GM12872 (cell line): Measurements from ENCODE around the gene NXF1.

Experiments used
- TF ChIP-seq, protein P1 (sequence below): IDR thresholded peaks from 3 replicates; pipeline ENCODE4 v1.5.1; 2011; ENCODE audit warnings: low read depth, mild to moderate bottlenecking, low read length, moderate library complexity; ENCODE audit not compliant: insufficient read depth

Gene NXF1

DNA sequence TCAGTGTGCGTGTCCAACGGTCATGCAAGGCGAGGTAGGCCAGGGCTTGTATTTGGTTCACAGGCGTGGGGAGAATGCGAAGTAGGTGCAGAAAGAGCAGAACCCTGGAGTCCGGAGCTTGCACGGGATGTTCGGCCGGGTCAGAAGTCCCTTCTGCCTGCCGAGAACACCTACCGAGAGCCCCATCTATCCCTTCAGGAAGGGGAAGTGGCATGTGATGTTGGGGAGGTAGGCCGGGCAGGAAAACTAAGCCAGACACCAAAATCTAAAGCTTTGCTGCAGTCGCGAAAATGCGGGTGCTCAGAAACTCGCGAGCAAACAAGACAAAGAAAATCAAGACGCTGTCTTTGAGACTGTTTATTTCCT, 34.5 kb downstream of the NXF1 start:
- TF ChIP-seq, protein P1, sequence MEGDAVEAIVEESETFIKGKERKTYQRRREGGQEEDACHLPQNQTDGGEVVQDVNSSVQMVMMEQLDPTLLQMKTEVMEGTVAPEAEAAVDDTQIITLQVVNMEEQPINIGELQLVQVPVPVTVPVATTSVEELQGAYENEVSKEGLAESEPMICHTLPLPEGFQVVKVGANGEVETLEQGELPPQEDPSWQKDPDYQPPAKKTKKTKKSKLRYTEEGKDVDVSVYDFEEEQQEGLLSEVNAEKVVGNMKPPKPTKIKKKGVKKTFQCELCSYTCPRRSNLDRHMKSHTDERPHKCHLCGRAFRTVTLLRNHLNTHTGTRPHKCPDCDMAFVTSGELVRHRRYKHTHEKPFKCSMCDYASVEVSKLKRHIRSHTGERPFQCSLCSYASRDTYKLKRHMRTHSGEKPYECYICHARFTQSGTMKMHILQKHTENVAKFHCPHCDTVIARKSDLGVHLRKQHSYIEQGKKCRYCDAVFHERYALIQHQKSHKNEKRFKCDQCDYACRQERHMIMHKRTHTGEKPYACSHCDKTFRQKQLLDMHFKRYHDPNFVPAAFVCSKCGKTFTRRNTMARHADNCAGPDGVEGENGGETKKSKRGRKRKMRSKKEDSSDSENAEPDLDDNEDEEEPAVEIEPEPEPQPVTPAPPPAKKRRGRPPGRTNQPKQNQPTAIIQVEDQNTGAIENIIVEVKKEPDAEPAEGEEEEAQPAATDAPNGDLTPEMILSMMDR = no peak

DNA sequence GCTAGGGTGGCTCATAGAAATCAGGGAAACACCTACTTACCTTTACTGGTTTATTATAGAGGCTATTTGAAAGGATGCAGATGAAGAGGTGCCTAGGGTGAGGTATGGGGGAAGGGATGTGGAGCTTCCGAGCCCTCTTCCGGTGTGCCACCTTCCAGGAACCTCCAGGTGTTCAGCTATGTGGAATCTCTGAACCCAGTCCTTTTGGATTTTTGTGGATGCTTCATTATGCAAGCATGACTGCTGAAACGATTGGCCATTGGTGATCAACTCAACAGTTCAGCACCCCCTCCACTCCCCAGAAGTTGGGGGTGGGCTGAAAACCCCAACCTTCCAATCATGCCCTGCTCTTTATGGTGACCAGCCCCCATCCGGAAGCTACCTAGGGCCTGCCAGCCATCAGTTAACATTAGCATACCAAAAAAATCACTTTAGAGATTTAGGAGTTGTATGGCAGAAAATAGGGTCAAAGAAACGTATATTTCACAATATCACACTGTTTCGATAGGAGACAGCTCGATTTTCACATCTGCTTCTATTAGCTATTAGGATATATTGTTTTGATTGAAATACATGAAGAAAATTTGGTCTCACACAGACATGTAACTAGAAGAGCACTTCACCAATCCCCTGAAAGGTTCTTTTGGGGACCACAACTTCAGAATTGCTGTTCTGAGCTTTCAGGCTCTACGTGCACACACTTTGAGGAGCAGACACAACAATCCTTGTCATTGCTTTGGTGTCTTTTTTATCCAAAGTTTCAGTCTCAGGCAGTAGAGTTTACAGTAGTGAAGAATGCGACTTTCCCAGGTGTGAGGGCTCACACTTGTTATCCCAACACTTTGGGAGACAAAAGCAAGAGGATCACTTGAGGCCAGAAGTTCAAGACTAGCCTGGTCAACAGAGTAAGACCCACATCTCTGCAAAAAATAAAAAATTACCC, 47.1 kb downstream of the NXF1 start:
- TF ChIP-seq, protein P1 = no peak

DNA sequence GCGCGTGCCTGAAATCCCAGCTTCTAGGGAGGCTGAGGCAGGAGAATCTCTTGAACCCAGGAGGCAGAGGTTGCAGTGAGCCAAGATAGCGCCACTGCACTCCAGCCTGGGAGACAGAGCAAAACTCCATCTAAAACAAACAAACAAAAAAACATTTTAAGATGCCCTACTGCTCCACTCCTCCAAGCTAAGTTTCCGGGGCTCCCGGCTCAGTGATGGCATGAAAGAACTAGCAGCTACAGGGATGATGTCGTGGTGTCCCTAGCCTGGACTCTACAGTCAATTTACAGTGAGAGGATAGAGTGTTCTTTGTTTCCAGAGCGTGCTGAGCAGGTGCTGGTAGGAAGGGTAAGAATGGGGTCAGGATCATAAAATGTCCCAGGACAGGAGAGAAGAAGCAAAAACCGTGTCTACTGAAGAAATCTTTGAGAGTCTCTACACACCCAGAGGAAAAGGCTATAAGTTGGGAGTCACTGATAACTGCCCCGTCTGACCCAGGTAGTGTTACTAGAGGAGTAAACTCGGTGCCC, 50.1 kb downstream of the NXF1 start:
- TF ChIP-seq, protein P1 = no peak

DNA sequence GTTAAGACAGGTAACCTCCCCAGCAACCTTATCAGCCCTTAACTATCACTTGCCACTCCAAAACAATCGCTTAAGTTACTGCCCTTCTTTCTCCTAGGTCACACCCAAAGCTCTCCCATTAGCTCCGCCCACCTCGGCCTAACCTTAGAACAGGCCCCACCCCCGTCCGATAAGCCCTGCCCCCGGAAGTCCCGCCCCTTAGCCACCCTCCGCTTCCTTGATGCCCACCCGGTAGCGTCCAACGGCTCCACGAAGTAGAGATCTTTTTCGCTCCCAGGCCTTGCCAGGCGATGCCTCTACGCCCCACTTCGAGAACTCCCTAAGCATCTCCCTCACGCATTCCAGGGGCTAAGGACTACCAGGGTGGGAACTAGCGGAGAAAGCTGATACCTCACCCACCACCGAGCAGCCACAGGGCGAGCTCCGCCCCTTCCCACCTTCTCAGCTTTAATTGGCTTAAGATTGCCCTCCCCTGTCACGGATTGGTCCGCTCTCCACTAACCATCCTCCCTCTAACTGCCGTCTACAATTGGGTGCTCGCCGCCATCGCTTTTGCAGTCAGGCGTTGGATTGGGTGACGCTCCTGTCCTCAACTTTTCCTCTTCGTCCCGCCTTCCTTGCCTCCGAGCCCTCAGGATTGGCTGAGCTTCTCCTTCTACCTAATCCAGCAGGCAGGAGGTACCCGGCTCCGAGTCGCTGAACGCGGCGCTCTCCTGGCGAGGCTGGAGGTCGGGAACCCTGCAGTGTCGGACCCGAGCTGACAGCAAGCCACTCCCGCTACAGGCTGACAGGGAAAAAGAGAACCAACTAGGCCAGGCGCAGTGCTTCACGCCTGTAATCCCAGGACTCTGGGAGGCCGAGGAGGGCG, 51.3 kb downstream of the NXF1 start, which contains the start of gene ZBTB3:
Gene ZBTB3 (minus strand): TSS at position 425 of the 868 bp plus-strand sequence. CDS start 496 bp downstream, outside the sequence.
- TF ChIP-seq, protein P1 = no peak

DNA sequence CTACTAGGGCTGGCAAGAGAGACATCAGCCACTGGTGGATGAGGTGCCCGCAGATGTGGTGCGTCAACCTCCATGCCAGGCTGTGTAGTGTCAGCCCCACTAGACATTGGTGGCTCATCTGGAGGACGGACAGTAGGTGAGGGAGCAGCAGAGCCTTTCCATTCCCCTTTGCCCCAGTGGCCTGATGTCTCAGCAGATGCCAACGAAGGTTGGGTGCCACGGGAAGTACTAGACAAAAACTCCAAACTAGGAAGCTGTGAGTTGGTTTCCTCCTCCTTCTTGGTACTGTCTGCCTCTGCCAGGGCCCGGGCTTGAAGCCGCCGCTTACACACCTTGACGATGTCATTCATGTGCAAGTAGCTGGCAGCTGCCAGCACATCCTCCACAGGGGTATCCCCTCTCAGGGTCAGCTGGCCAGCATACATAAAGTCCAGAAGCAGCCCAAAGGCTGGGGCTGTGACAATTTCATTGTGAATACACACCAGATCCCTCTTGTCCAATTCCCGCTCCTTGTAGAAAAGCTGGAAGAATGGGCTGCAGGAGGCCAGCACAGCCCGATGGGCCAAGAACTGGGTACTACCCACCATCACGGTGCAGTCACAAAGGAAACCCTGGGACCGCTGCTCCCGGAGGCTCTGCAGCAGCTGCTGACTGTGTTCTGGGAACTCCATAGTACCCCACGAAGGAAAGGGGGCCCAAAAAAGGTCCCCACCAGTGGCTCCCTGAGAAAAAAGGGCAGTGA, 52.1 kb downstream of the NXF1 start:
- TF ChIP-seq, protein P1 = no peak

DNA sequence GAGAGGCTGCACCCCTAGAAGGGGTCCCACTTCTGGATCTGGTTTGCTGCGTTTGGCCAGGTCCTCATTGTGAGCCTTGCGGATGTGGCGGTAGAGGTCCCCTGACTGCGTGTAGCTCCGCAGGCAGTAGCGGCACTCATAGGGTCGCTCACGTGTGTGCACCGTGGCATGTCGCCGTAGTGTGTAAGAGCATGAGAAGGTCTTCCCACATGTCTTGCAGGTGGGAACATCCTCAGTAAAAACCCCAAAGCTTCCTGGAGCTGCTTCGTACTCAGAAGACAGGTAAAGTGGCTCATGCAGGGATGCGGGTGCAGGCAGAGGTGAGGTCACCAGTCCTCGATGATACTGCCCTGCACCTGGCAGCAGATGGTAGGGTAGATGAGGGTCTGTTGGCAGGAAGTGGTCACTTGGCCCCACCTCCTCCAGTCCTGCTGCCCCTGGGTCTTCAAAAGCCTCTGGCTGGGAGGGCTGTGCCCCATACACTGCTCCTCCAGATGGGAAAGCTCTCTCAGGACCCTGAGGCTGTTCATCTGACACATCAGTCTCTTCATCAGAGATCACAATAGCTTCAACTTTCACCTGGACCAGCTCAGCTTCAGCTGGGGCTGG, 53.0 kb downstream of the NXF1 start:
- TF ChIP-seq, protein P1 = no peak
